Measurements from ENCODE around the gene LCE7A.

Gene LCE7A, protein sequence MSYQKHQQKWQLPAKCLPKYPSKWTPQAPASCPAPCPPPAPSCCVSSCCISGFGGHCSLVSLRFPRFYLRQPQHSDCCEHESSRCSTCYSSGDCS

DNA sequence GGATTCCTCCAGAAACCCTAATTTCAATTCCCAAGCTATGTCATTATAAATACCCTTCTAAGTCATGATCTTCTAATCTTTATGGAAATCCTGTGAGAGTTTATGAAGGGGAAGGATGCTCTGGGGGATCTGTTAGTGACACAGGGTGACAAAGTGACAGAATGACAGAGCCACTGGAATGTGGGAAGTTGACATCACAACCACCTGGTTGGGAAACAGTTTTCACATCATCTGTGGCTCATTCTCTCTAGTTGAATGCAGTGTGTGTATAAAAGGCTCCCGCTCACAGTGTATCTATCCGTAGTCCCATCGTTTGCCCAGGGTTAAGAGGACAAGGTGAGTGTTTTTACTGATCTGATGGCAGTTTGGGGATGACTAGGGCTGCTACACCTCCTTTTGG is at the start of gene LCE7A:
LCE7A (plus strand) TSS at position 301 of the 400 bp plus-strand sequence. CDS start 702 bp downstream, outside the sequence.
- TF ChIP-seq, protein P1, sequence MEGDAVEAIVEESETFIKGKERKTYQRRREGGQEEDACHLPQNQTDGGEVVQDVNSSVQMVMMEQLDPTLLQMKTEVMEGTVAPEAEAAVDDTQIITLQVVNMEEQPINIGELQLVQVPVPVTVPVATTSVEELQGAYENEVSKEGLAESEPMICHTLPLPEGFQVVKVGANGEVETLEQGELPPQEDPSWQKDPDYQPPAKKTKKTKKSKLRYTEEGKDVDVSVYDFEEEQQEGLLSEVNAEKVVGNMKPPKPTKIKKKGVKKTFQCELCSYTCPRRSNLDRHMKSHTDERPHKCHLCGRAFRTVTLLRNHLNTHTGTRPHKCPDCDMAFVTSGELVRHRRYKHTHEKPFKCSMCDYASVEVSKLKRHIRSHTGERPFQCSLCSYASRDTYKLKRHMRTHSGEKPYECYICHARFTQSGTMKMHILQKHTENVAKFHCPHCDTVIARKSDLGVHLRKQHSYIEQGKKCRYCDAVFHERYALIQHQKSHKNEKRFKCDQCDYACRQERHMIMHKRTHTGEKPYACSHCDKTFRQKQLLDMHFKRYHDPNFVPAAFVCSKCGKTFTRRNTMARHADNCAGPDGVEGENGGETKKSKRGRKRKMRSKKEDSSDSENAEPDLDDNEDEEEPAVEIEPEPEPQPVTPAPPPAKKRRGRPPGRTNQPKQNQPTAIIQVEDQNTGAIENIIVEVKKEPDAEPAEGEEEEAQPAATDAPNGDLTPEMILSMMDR (IDR thresholded peaks at IDR 0.05; ENCODE audit: control insufficient read depth, extremely low read depth, insufficient read depth), result no peak
- no peak within 1 kb of the TSS for H3K4me3 ChIP-seq (ENCODE audit: low read depth, low read length)

DNA sequence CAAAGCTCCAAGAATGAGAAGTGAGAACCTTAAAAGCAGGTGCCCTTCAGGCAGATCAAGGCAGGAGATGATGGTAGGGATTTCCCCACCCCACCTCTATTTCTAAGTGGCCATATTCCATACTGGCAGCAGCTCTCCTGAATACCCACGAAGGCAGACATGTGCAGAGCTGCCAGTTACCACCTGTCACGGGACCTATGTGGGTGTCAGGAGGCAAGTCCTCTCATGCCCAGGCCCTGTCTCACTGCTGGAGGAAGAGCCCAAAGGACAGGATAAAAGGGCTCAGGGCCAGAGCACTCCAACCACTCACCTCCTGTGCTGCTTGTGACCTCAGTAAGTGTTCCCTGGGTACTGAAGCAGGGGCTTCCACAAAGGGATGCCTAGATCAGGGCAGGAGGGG is 48.7 kb upstream of the LCE7A start:
- no peak overlapping the region for H3K4me3 ChIP-seq (ENCODE audit: low read depth, low read length)
- TF ChIP-seq, protein P1 (IDR thresholded peaks at IDR 0.05; ENCODE audit: control insufficient read depth, extremely low read depth, insufficient read depth), result no peak
- DNase-seq (ENCODE audit: low read depth), result no peak

More for the DNA sequence above, at the start of gene LCE7A:
- DNase-seq (ENCODE audit: low read depth), result no peak

DNA sequence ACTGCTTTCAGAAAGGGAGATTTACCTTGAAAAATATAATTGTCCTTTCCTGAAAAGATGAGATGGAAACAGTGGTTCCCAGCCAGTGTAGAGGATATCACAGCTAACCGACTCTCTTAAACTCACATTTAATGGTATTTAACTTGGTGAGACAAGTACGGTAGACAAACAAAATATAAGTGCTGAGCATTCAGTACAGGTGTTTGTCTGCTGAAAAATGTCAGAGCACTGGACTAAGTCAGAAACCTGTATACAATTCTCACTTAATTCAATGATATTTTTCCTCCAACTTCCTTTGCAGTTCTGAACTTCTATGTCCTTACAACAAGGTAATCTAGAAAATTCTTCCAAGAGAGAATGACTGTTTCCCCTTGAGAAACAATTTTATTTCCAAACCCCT is 48.1 kb upstream of the LCE7A start, which contains the start of gene LCE1B:
LCE1B (plus strand) TSS at position 301 of the 400 bp plus-strand sequence. CDS start 476 bp downstream, outside the sequence.
- TF ChIP-seq, protein P1 (IDR thresholded peaks at IDR 0.05; ENCODE audit: control insufficient read depth, extremely low read depth, insufficient read depth), result no peak
- DNase-seq (ENCODE audit: low read depth), result no peak

DNA sequence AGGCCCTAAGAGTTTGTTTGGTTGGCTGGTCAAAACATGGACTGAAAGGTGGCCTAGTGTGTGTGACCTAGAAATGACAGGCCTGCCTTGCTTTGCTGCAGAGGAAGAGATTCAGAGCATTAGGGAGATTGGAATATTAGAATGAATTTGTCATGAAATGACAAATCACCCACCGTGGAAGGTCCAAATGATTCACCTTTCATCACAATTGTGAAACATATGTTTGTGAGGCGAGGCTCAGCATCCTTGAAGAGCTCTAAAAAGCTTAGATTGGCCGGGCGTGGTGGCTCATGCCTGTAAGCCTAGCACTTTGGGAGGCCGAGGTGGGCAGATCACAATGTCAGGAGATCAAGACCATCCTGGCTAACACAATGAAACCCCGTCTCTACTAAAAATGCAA is 42.5 kb upstream of the LCE7A start:
- TF ChIP-seq, protein P1 (IDR thresholded peaks at IDR 0.05; ENCODE audit: control insufficient read depth, extremely low read depth, insufficient read depth), result no peak
- DNase-seq (ENCODE audit: low read depth), result no peak
- H3K4me3 ChIP-seq (ENCODE audit: low read depth, low read length), result no peak overlapping the region

More for the DNA sequence above, 48.1 kb upstream of the LCE7A start, which contains the start of gene LCE1B:
- H3K4me3 ChIP-seq (ENCODE audit: low read depth, low read length), result no peak within 1 kb of the TSS

DNA sequence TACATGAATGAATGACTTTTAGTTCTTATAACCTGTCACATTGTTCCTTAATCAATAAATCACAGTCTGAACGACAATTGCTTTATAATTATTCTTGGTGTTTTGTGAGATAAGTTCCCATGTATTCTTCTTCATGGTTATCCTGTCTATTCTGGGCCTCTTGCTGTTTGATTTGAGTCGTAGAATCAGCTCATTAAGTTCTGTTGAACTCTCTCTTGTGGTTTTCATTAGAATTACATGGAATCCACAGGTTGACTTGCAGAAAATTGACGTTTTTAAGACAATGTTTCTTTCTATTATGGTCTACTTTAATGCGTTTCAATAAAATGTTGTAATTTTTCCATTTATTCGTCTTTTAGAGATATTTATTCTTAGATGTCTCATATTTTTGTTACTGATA is 36.5 kb upstream of the LCE7A start:
- DNase-seq (ENCODE audit: low read depth), result no peak
- TF ChIP-seq, protein P1 (IDR thresholded peaks at IDR 0.05; ENCODE audit: control insufficient read depth, extremely low read depth, insufficient read depth), result no peak
- H3K4me3 ChIP-seq (ENCODE audit: low read depth, low read length), result no peak overlapping the region

DNA sequence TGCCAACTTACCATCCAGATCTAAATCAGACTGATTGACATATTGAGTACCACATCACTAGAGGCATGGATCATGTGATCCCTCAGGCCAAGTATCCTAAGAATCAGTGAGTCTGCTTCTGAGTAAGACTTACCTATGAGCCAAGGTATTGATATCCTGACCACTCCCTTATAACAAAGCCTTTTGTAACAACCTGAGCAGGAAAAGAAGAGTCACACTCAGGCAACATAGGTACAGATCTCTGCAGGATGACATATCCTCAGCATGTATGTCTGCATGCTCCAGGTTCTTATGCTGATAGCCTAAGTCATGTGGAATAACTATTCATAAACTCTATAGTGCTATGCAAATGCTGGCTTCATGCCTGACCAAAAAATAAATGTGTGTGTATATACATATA is 34.8 kb upstream of the LCE7A start:
- no peak overlapping the region for H3K4me3 ChIP-seq (ENCODE audit: low read depth, low read length)
- TF ChIP-seq, protein P1 (IDR thresholded peaks at IDR 0.05; ENCODE audit: control insufficient read depth, extremely low read depth, insufficient read depth), result no peak
- DNase-seq (ENCODE audit: low read depth), result no peak

DNA sequence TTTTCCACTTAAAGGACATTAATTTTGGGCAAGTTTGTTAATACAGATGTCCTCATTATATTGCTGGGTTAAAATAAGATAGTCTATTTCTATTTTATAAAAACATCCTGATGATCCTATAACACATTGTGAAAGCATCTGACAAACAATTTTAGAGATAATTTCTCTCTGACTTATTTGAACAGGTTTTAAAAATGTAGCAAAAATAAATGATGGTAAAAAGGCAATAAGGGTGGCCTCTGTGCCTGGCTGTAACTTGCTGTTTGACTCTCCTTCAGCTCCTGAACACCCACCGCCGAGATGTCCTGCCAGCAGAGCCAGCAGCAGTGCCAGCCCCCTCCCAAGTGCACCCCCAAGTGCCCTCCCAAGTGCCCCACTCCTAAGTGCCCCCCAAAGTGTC is 32.6 kb upstream of the LCE7A start, which contains the start of gene LCE1A:
LCE1A (plus strand) TSS at position 301 of the 400 bp plus-strand sequence; CDS start at position 301, 0 bp downstream.
- TF ChIP-seq, protein P1 (IDR thresholded peaks at IDR 0.05; ENCODE audit: control insufficient read depth, extremely low read depth, insufficient read depth), result no peak
- DNase-seq (ENCODE audit: low read depth), result no peak
- no peak within 1 kb of the TSS for H3K4me3 ChIP-seq (ENCODE audit: low read depth, low read length)

Data from LNCaP clone FGC (cell line).